Measurements from ENCODE around the gene TMUB2.
"Not testable (repeated sequence)": the region's sequence is repeated elsewhere in the genome, so short reads cannot be mapped to it uniquely, and the experiment has no call there.

TMUB2 gene

DNA sequence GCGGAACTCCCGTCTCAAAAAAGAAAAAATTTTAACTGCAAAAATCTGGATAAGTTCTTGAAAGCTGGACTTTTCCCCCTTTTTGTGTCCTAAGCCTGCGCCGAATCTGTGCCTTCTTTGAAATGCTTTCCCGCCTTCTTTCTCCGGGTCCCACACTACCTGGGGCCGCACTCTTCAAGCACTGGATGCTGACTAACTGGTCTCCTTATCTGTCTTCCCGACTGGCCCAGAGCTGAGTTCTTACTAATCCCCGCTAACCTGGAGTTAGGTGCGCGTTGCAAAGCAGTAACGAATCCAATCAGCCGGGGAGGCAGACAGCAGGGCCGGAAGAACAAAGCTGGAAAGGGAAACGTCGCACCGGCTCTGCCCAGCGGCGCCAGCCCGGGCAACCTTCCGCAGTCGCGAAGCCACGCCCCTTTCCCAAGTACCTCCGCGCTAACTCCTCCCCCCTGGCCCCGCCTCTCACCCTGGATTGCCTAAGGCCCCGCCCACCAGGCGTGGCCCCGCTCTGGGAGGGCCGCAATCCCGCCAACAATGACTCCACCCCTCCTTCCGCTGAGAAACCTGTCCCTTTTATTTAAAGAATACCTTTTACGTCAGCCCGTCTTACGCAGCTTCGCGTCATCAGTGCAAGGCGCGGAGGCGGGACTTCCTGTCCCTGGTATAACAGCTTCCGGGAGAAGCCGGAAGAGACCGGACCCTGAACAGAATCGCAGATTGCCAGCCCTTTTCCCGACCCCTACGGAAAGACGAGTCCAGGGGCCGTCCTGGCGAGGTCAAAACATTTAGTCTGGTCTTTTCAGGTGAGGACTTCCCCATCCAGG, at the start of gene TMUB2:
Gene TMUB2 (plus strand): TSS at position 666 of the 824 bp plus-strand sequence. CDS start 737 bp downstream, outside the sequence.
- DNase-seq (ENCODE audit: low read depth in 2 of 2) = peak; percentile 98

GRCh38 chr17:44137891-44138709, 48.7 kb upstream of the TMUB2 start:
- DNase-seq (ENCODE audit: low read depth in 2 of 2) = peak; percentile 96 to 97

DNA sequence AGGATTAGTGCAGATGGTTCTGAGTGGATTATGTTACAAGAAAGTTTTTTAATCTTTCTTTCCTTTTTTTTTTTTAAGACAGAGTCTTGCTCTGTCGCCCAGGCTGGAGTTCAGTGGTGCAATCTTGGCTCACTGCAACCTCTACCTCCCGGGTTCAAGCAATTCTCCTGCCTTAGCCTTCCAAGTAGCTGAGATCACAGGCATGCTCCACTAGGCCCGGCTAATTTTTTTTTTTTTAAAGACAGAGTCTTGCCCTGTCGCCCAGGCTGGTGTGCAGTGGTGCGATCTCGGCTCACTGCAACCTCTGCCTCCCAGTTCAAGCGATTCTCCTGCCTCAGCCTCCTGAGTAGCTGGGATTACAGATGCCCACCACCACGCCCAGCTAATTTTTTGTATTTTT, 42.9 kb upstream of the TMUB2 start:
- DNase-seq (ENCODE audit: low read depth in 2 of 2) = not testable (repeated sequence)

- DNase-seq (ENCODE audit: low read depth in 2 of 2) = no peak
Measured at GRCh38 chr17:44144966-44145739, 41.6 kb upstream of the TMUB2 start.

DNA sequence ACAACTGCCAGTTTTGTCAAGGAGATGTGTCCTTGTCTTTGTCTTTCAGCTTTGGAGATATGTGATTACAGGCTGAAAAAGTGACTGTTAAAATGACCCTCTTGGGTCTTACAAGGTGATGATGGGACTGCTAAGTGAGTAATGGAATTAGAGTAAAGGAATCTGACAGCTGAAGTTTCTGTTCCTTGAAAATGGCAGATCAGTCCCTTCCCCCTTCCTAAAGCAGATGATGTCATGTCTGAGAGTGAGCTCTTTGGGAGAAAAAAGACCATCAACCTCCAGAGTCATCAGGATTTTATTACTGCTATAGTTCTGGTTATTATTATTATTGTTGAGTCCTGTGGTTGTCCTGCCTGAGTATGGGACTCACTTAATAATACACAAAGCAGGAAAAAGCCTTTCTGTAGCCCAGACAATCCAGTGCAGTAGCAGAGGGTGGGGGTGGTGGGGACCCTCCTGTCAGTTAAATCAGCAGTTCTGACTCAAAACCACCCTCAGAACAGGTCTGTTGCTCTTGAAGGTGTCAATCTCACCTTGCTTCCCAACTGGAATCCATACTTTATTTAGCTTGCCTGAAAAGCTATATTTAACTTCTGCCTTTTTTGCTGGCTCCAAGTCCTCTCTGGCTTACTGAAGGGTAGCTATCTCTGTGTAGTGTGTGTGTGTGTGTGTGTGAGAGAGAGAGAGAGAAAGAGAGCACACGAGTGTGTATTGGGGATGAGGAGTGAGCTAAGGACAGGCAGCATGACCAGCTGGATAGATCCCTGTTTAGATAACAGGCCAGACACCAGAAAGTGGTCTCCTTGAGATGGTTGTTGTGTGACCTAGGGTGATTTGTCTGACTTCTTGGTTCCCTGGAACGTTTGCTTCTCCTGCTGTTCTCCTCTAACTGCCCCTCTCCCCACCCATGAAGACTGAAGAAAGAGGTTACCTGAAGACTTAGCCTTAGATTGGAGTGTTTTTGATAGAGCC, 40.1 kb upstream of the TMUB2 start:
- no peak for DNase-seq (ENCODE audit: low read depth in 2 of 2)

- DNase-seq (ENCODE audit: low read depth in 2 of 2) = no peak
Measured at GRCh38 chr17:44147812-44148211, 39.0 kb upstream of the TMUB2 start.

DNA sequence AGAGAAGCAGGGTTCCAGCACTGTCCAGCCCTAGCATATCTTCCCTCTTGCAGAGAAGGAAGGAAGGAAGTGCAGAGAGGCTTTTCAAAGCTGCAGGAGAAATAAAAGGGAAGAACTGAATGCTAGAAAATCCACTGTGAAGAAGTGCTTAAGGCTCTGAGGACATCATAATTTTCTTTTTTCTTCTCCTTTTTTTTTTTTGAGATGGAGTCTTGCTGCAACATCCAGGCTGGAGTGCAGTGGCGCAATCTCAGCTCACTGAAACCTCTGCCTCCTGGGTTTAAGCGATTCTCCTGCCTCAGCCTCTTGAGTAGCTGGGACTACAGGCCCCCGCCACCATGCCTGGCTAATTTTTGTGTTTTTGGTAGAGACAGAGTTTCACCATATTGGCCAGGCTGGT, 37.7 kb upstream of the TMUB2 start:
- not testable (repeated sequence) for DNase-seq (ENCODE audit: low read depth in 2 of 2)

- DNase-seq (ENCODE audit: low read depth in 2 of 2) = no peak
Measured at GRCh38 chr17:44149750-44150329, 36.9 kb upstream of the TMUB2 start.

GRCh38 chr17:44152875-44153274, 33.9 kb upstream of the TMUB2 start:
- DNase-seq (ENCODE audit: low read depth in 2 of 2) = no peak

- DNase-seq (ENCODE audit: low read depth in 2 of 2) = no peak
Measured at GRCh38 chr17:44155488-44155887, 31.3 kb upstream of the TMUB2 start.

- DNase-seq (ENCODE audit: low read depth in 2 of 2) = no peak
Measured at GRCh38 chr17:44159519-44160210, 27.1 kb upstream of the TMUB2 start.

DNA sequence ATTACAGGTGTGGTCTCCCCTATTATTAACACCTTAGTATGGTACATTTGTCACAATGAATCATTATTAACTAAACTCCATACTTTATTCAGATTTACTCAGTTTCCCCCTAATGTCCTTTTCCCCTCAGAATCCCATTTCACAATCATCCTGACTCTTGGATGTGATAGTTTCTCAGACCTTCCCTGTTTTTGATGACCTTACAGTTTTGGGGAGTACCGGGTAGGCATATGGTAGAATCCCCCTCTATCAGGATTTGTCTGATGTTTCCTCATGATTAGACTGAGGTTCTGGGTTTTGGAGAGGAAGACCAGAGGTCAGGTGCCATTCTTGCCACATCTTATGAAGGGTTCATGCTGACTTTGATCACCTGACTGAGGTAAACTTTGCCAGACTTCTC, 22.3 kb upstream of the TMUB2 start:
- DNase-seq (ENCODE audit: low read depth in 2 of 2) = no peak

DNA sequence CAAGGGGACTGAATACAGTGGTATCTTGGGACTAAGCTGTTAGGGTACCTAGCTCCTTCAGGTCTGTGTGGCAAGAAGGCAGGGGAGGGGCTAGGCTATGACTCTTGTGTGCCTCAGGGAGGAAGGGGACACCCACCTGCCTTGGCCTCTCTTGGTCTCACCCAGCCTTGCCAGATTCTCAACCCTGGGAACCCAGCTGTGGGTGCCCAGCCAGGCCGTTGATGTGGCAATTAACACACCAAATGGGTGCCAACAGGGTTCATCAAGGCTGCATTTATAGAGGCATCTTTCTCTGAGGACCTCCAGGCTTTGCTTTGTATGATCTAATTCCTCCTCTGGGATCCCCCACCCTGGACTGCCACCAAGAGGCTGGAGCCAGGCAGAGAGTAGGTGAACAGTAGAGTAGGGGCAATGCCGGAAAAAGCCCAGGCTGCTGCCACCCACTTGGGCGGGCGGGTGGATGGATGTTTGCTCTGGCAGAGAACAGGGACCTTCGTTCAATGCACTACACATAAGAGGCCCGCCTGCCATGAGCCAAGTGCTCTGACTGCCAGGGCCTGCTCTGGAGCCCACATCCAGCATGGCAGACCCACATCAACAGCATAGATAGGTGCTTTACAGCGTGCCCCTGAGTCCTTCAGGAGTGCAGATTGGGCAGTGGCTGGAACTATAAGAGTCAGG, 19.5 kb upstream of the TMUB2 start:
- DNase-seq (ENCODE audit: low read depth in 2 of 2) = no peak

DNA sequence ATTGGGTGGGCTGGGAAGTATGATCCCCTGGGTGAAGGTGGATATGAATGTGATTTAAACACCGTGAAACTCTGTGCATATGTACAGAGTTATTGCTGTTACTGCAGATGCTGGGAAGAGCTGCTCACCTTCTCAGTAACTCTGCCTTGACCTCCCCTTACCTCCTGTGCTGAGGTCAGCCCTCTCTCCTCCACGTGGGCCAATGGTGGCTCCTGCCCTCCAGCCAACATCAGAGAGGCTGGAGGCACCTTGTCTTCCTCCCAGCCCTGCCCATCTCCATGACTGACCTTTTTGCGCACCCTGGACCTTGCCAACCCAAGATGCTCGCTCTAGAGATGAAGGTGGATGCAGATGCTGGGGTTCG, 16.7 kb upstream of the TMUB2 start:
- no peak for DNase-seq (ENCODE audit: low read depth in 2 of 2)

- DNase-seq (ENCODE audit: low read depth in 2 of 2) = no peak
Measured at GRCh38 chr17:44170499-44171201, 16.1 kb upstream of the TMUB2 start, which contains the start of gene ASB16. Gene ASB16, plus strand, starts transcription at chr17:44170704. Its CDS starts 86 bp downstream, at chr17:44170790.

DNA sequence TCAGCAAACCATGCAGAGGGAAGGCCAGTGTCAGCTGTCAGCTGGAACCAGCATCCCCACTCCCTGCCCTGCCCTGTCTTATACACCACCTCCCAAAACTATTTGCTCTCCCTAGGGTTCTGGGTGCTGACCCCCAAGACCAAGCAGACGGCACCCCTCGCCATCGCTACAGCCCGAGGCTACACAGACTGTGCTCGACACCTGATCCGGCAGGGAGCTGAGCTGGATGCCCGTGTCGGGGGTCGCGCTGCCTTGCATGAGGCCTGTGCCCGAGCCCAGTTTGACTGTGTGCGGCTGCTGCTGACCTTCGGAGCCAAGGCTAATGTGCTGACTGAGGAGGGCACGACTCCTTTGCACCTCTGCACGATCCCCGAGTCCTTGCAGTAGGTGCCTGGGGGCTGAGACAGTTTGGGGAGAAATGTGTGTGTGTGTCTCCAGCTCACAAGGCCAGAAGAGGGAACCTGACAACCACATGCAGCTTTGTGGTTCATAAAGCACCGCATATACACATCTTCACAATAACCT, 14.8 kb upstream of the TMUB2 start:
- DNase-seq (ENCODE audit: low read depth in 2 of 2) = no peak

- no peak for DNase-seq (ENCODE audit: low read depth in 2 of 2)
Measured at GRCh38 chr17:44174427-44174826, 12.3 kb upstream of the TMUB2 start.

DNA sequence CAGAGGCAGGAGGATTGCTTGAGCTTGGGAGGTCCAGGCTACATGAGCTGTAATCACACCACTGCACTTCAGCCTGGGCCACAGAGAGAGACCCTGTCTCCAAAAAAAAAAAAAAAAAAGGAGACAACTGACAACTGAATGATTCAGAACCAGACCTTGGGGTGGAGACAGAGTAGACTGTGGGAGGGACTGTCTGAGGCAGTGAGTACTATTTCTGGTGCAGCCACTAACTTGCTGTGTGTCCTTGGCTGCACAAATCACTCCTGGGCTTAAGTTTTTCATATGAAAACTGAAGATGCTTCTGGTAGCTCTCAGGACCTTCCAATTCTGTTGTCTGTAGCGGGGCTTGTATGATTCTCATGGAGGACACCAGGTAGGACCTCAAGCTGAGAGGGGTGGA, 10.5 kb upstream of the TMUB2 start:
- DNase-seq (ENCODE audit: low read depth in 2 of 2) = no peak
